HepG2 (cell line): ENCODE data around the gene KIAA0232. TPM values are rescaled to one million over a fixed set of nuclear protein-coding genes. Genes with fewer than 3 reads are reported as not detected.
"Not testable (repeated sequence)": the region's sequence is repeated elsewhere in the genome, so short reads cannot be mapped to it uniquely, and the experiment has no call there.

ENCODE experiments used
- ATAC-seq: fragments of 200-7000 bp; cut with Tn5 transposase; 3 replicates; pipeline ENCODE4 v1.9.1; 2020; ENCODE audit warnings: mild to moderate bottlenecking, moderate library complexity
- BruUV-seq: library from RNA; stranded (reverse); fragments of 400-500 nt; replicated peaks from 2 replicates; lab custom pipeline; 2021; lab: Mats Ljungman, UMichigan
- CTCF ChIA-PET: fragments of 300-600 bp; formaldehyde crosslinking; extraction: SDS; loops from one replicate; lab custom pipeline; 2021; ENCODE audit warnings: low total read pairs, inconsistent platforms, low intra/inter-chr PET ratio; lab: Yijun Ruan, JAX
- POLR2A ChIA-PET: fragments of 350-600 bp; sonication (Branson Sonifier 250); formaldehyde crosslinking; loops from one replicate; lab custom pipeline; 2020; ENCODE audit warnings: antibody characterized with exemption, inconsistent platforms; lab: Yijun Ruan, JAX
- DNase-seq: peaks from one replicate; pipeline ENCODE4 v3.0.0-alpha.2; 2015; ENCODE audit warnings: low spot score
- FAIRE-seq: peaks from 3 replicates; lab custom pipeline; 2011; peaks lifted over from hg19 to GRCh38; lab: Jason Lieb, UNC
- H2AFZ ChIP-seq: one replicate; pipeline ENCODE4 v1.6.1; 2011; ENCODE audit warnings: low read length, inconsistent platforms
- H3K27ac ChIP-seq: fragments of 300-600 bp; 3 replicates; pipeline ENCODE4 v1.8.0; 2011; ENCODE audit warnings: mixed run types, mild to moderate bottlenecking, mixed read lengths, low read length, inconsistent platforms; ENCODE audit not compliant: insufficient read depth; ENCODE audit errors: extremely low read length
- H3K27me3 ChIP-seq, 2 experiments: fragments of 200-600 bp in 1 of 2; 2 replicates in 1 of 2; 3 replicates in 1 of 2; pipeline versions ENCODE4 v1.6.0 to v1.8.0; 2011; ENCODE audit warnings: low read length in 2 of 2, mild to moderate bottlenecking in 2 of 2, moderate library complexity in 2 of 2, inconsistent platforms in 1 of 2; ENCODE audit not compliant: insufficient read depth in 2 of 2, control insufficient read depth in 1 of 2
- H3K36me3 ChIP-seq, 2 experiments: fragments of 200-600 bp in 1 of 2; replicated peaks in 1 of 2; 2 replicates in 1 of 2; 3 replicates in 1 of 2; pipeline versions ENCODE4 v1.5.1 to v1.8.0; 2011; ENCODE audit warnings: low read length in 2 of 2, inconsistent platforms in 1 of 2; ENCODE audit not compliant: insufficient read depth in 2 of 2, control insufficient read depth in 1 of 2
- H3K4me1 ChIP-seq: 2 replicates; pipeline ENCODE4 v1.5.1; 2012; ENCODE audit warnings: low read length, inconsistent platforms; ENCODE audit not compliant: insufficient read depth
- H3K4me2 ChIP-seq: 2 replicates; pipeline ENCODE4 v1.6.0; 2011; ENCODE audit warnings: low read depth, low read length, inconsistent platforms
- H3K4me3 ChIP-seq, 3 experiments: fragments of 200-600 bp in 1 of 3; sonication (generic), shearing (Covaris generic) in 1 of 3; replicated peaks in 1 of 3; 2 replicates each; pipeline ENCODE4 v1.5.1; 2011 to 2016; ENCODE audit warnings: low read length in 3 of 3, inconsistent platforms in 2 of 3, low read depth in 2 of 3, mild to moderate bottlenecking in 2 of 3, control low read depth in 1 of 3, mixed read lengths in 1 of 3; ENCODE audit not compliant: insufficient read depth in 1 of 3
- H3K79me2 ChIP-seq: one replicate; pipeline ENCODE4 v1.6.1; 2011; ENCODE audit warnings: low read length, inconsistent platforms; ENCODE audit not compliant: insufficient read depth
- H3K9ac ChIP-seq: 2 replicates; pipeline ENCODE4 v1.6.0; 2011; ENCODE audit warnings: mild to moderate bottlenecking, low read depth, low read length, inconsistent platforms; ENCODE audit not compliant: insufficient read depth
- H3K9me3 ChIP-seq: 2 replicates; pipeline ENCODE4 v1.5.1; 2012; ENCODE audit warnings: mild to moderate bottlenecking, low read length
- H4K20me1 ChIP-seq: 2 replicates; pipeline ENCODE4 v1.6.0; 2011; ENCODE audit warnings: inconsistent platforms, mild to moderate bottlenecking, low read length, moderate library complexity; ENCODE audit not compliant: insufficient read depth
- ARNTL ChIP-seq: sonication (generic); formaldehyde crosslinking; IDR thresholded peaks from 2 replicates; pipeline ENCODE4 v1.4.0; 2020; ENCODE audit warnings: mild to moderate bottlenecking, missing genetic modification reagents
- BCL6 ChIP-seq: IDR thresholded peaks from 2 replicates; pipeline ENCODE4 v1.6.1; 2016; ENCODE audit warnings: missing genetic modification reagents, missing compliant biosample characterization
- IKZF1 ChIP-seq: fragments of 450-650 bp; IDR thresholded peaks from 2 replicates; pipeline ENCODE4 v1.7.1; 2016
- POGZ ChIP-seq: sonication (generic); formaldehyde crosslinking; IDR thresholded peaks from 2 replicates; pipeline ENCODE4 v1.4.0; 2020; ENCODE audit warnings: mild to moderate bottlenecking, missing genetic modification reagents
- ZNF225 ChIP-seq: sonication (generic); formaldehyde crosslinking; IDR thresholded peaks from 2 replicates; pipeline ENCODE4 v1.4.0; 2020; ENCODE audit warnings: mild to moderate bottlenecking, missing genetic modification reagents
- WGBS: methylation state at CpG from one replicate; pipeline ENCODE4 v1.1.6; 2017; ENCODE audit warnings: low lambda C conversion rate; 5-methylcytosine and 5-hydroxymethylcytosine counted together
- in situ Hi-C: cut with HindIII; loops from 2 replicates; pipeline ENCODE4 v1.10.0; 2017; ENCODE audit warnings: low pct_unique_long_range_greater_than_20kb; ENCODE audit not compliant: extremely low pct_ligation_motif_present
- intact Hi-C: fragments of 100-400 bp; cut with micrococcal nuclease; formaldehyde crosslinking; loops from one replicate; pipeline ENCODE4 v1.10.0; 2022; ENCODE audit not compliant: unreplicated experiment
- polyA plus RNA-seq, 8 experiments: library from polyadenylated mRNA; depleted of rRNA in 3 of 8; stranded (reverse) in 7 of 8; unstranded in 1 of 8; fragments of >200 nt; fragmentation: Illumina TruSeq in 4 of 8; extraction: Trizol in 4 of 8; gene quantifications; 2 replicates each; pipeline versions ENCODE4 v1.2.1 to v1.2.3, GENCODE V29; 2011 to 2016; ENCODE audit warnings: low read depth in 4 of 8, missing spikeins in 1 of 8, mixed read lengths in 1 of 8; ENCODE audit not compliant: insufficient read depth in 1 of 8
- total RNA-seq, 5 experiments: library from RNA; depleted of rRNA; stranded (reverse); fragments of >200 nt; fragmentation: Illumina TruSeq; extraction: Trizol; gene quantifications; 2 replicates each; pipeline ENCODE4 v1.2.3, GENCODE V29; 2016; ENCODE audit warnings: low read depth in 1 of 5

The KIAA0232 gene
- total and polyA plus RNA-seq, 2 of the 13 experiments (the other 11 are each of a cell fraction or from before 2014, with no cell fraction given), result 7.8 to 17.1 TPM

- H2AFZ ChIP-seq, CTCF ChIA-PET: not testable (repeated sequence)
Measured at GRCh38 chr4:6756345-6756744, 26.2 kb upstream of the KIAA0232 start.

GRCh38 chr4:6758728-6759127, 23.8 kb upstream of the KIAA0232 start:
- BruUV-seq, result no TSS peak
- Histone ChIP-seq H3K36me3 (no peaks in the 10 kb centered on the region), H4K20me1 (no peaks in the 10 kb centered on the region), H3K27ac (no peak overlapping the region), H2AFZ (no peak overlapping the region), H3K4me3 (no peak overlapping the region), H3K9me3 (no peaks in the 10 kb centered on the region), H3K4me1 (peaks cover 51% of the 10 kb centered on the region), H3K27me3 (no peaks in the 10 kb centered on the region), H3K79me2 (no peaks in the 10 kb centered on the region), H3K9ac (no peak overlapping the region), H3K4me2 (no peak overlapping the region)
- ATAC-seq (no peak), DNase-seq (no peak), FAIRE-seq (no peak)
- WGBS, result 30% methylated on average over 4 of the region's 4 CpGs
- intact Hi-C loops (no loop called here), in situ Hi-C loops (no loop called here)
- ChIA-PET CTCF (no interaction called here), POLR2A (interaction anchor here (3.3 kb wide), 1 partner anchor 9 kb away, joined by 17 read pairs; no protein-coding TSS in a partner anchor)
- TF ChIP-seq POGZ (CRISPR knock-in tag), result no peak
- TF ChIP-seq ARNTL (CRISPR knock-in tag), result no peak
- TF ChIP-seq ZNF225 (CRISPR knock-in tag), result no peak
- no peak for TF ChIP-seq IKZF1

More at GRCh38 chr4:6756345-6756744, 26.2 kb upstream of the KIAA0232 start:
- in situ Hi-C loops, H3K9me3 ChIP-seq, ATAC-seq, H3K79me2 ChIP-seq, BruUV-seq, H3K9ac ChIP-seq, H3K36me3 ChIP-seq, H3K4me2 ChIP-seq, DNase-seq, H4K20me1 ChIP-seq, H3K27ac ChIP-seq, H3K27me3 ChIP-seq, H3K4me3 ChIP-seq, intact Hi-C loops, FAIRE-seq: not testable (repeated sequence)
- WGBS, result 23% methylated on average over 2 of the region's 6 CpGs
- peaks cover 61% of the 10 kb centered on the region for H3K4me1 ChIP-seq
- 0 out of 2 replicates have a peak, but pooled peaks have one; percentile 15 for TF ChIP-seq BCL6
- POLR2A ChIA-PET, result interaction anchor here (0.8 to 1.0 kb wide), 2 partner anchors 10 to 12 kb away, joined by 3 to 4 read pairs; no protein-coding TSS in a partner anchor
